Trophoblast cell (in vitro differentiated cells and primary cell): Measurements from ENCODE around the gene RNF224.

Experiments used
- DNase-seq, 2 donors: peaks; one replicate each; pipeline ENCODE4 v3.0.0-alpha.2; 2016
- H2AFZ ChIP-seq: 2 replicates; pipeline ENCODE4 v1.6.1; 2013; ENCODE audit warnings: low read length, moderate library complexity, mild to moderate bottlenecking; ENCODE audit not compliant: insufficient read depth, poor library complexity
- H2AK5ac ChIP-seq: 2 replicates; pipeline ENCODE4 v1.6.1; 2013; ENCODE audit warnings: mild to moderate bottlenecking, low read length
- H2BK120ac ChIP-seq: 2 replicates; pipeline ENCODE4 v1.6.1; 2013; ENCODE audit warnings: low read length, mild to moderate bottlenecking, moderate library complexity; ENCODE audit not compliant: insufficient read depth, poor library complexity
- H2BK12ac ChIP-seq: 2 replicates; pipeline ENCODE4 v1.6.1; 2013; ENCODE audit warnings: mild to moderate bottlenecking, low read length, moderate library complexity
- H2BK5ac ChIP-seq: 2 replicates; pipeline ENCODE4 v1.6.1; 2013; ENCODE audit warnings: low read length, low read depth, moderate library complexity, mild to moderate bottlenecking; ENCODE audit not compliant: poor library complexity
- H3K14ac ChIP-seq: 2 replicates; pipeline ENCODE4 v1.6.1; 2013; ENCODE audit warnings: mild to moderate bottlenecking, low read length
- H3K18ac ChIP-seq: 2 replicates; pipeline ENCODE4 v1.6.1; 2013; ENCODE audit warnings: mild to moderate bottlenecking, low read length
- H3K23ac ChIP-seq: 2 replicates; pipeline ENCODE4 v1.6.1; 2013; ENCODE audit warnings: low read length
- H3K27ac ChIP-seq: 2 replicates; pipeline ENCODE4 v1.5.1; 2013; ENCODE audit warnings: low read depth, mild to moderate bottlenecking, inconsistent platforms, low read length, moderate library complexity
- H3K27me3 ChIP-seq: 2 replicates; pipeline ENCODE4 v1.6.1; 2013; ENCODE audit warnings: inconsistent platforms, mild to moderate bottlenecking, low read length, moderate library complexity; ENCODE audit not compliant: insufficient read depth
- H3K36me3 ChIP-seq, 2 experiments: 1 replicate in 1 of 2; 2 replicates in 1 of 2; pipeline ENCODE4 v1.6.1; 2013; ENCODE audit warnings: low read length in 2 of 2, mild to moderate bottlenecking in 2 of 2, moderate library complexity in 1 of 2; ENCODE audit not compliant: insufficient read depth in 2 of 2, control insufficient read depth in 1 of 2
- H3K4ac ChIP-seq: 2 replicates; pipeline ENCODE4 v1.6.1; 2013; ENCODE audit warnings: low read depth, mild to moderate bottlenecking, low read length, moderate library complexity
- H3K4me1 ChIP-seq, 2 experiments: 1 replicate in 1 of 2; 2 replicates in 1 of 2; pipeline ENCODE4 v1.6.1; 2013; ENCODE audit warnings: low read length in 2 of 2, mild to moderate bottlenecking in 2 of 2, moderate library complexity in 1 of 2; ENCODE audit not compliant: insufficient read depth in 2 of 2, control insufficient read depth in 1 of 2
- H3K4me2 ChIP-seq: 2 replicates; pipeline ENCODE4 v1.6.1; 2013; ENCODE audit warnings: inconsistent platforms, mild to moderate bottlenecking, low read length, moderate library complexity
- H3K4me3 ChIP-seq: 2 replicates; pipeline ENCODE4 v1.5.1; 2013; ENCODE audit warnings: mild to moderate bottlenecking, low read depth, low read length, inconsistent platforms
- H3K79me1 ChIP-seq: one replicate; pipeline ENCODE4 v1.6.1; 2013; ENCODE audit warnings: low read length
- H3K79me2 ChIP-seq: 2 replicates; pipeline ENCODE4 v1.6.1; 2013; ENCODE audit warnings: low read length, mild to moderate bottlenecking; ENCODE audit not compliant: control insufficient read depth, insufficient read depth, poor library complexity
- H3K9ac ChIP-seq: 2 replicates; pipeline ENCODE4 v1.6.1; 2013; ENCODE audit warnings: mild to moderate bottlenecking, low read length
- H3K9me3 ChIP-seq: 2 replicates; pipeline ENCODE4 v1.6.1; 2013; ENCODE audit warnings: low read depth, mild to moderate bottlenecking, control low read depth, inconsistent platforms, low read length; ENCODE audit not compliant: insufficient read depth
- H4K12ac ChIP-seq: 2 replicates; pipeline ENCODE4 v1.6.1; 2013; ENCODE audit warnings: low read depth, mild to moderate bottlenecking, low read length, moderate library complexity
- H4K8ac ChIP-seq: 2 replicates; pipeline ENCODE4 v1.6.1; 2013; ENCODE audit warnings: low read depth, mild to moderate bottlenecking, low read length, moderate library complexity
- H4K91ac ChIP-seq: one replicate; pipeline ENCODE4 v1.6.1; 2013; ENCODE audit warnings: low read depth, mild to moderate bottlenecking, low read length, moderate library complexity
- WGBS: extraction: QIAGEN DNeasy Blood & Tissue Kit; methylation state at CpG from one replicate; pipeline ENCODE4 v1.1.7; 2013; ENCODE audit warnings: missing lambda C conversion rate; ENCODE audit not compliant: insufficient read length, insufficient coverage; ENCODE audit errors: extremely low coverage; 5-methylcytosine and 5-hydroxymethylcytosine counted together

The RNF224 gene

DNA sequence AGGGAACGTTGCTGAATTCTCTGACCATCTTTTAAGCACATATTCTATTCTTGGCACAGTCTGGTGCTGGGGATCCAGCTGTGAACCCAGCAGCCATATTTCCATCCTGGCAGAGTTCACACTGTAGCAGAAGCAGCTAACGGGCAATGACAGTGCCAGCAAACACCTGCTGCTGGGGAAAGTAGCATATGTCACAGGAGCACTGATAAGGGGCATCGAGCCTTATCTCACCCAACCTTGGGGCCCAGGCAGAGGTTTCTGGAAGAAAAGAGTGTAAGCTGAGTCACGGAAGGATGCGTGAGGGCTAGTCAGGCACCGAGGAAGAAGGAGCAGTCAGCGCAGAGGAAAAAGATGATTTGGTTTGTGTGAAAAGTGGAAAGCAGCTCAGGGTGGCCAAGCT, 20.7 kb upstream of the RNF224 start:
- H4K8ac ChIP-seq, result peak overlapping the region; percentile 99
- H3K4me1 ChIP-seq, result peaks cover 13 to 15% of the 10 kb centered on the region in 2 experiments
- H3K79me2 ChIP-seq, result peaks cover 16% of the 10 kb centered on the region
- peak overlapping the region; percentile 96 for H3K4ac ChIP-seq
- no peak overlapping the region for H2AFZ ChIP-seq
- H3K9ac ChIP-seq, result no peak overlapping the region
- H2BK5ac ChIP-seq, result no peak overlapping the region
- DNase-seq, result no peak
- H3K4me2 ChIP-seq, result peak overlapping the region; percentile 85
- H2BK120ac ChIP-seq, result no peak overlapping the region
- no CpG with 5 or more reads among the region's 7 CpGs for WGBS
- no peak overlapping the region for H2BK12ac ChIP-seq
- H4K91ac ChIP-seq, result no peak overlapping the region
- no peak overlapping the region for H4K12ac ChIP-seq
- no peak overlapping the region for H3K18ac ChIP-seq
- no peak overlapping the region for H3K14ac ChIP-seq
- no peak overlapping the region for H2AK5ac ChIP-seq
- H3K79me1 ChIP-seq, result peaks cover 4% of the 10 kb centered on the region
- peaks cover 12 to 20% of the 10 kb centered on the region in 2 experiments for H3K36me3 ChIP-seq
- no peaks in the 10 kb centered on the region for H3K27me3 ChIP-seq
- H3K23ac ChIP-seq, result no peak overlapping the region
- no peak overlapping the region for H3K27ac ChIP-seq
- no peaks in the 10 kb centered on the region for H3K9me3 ChIP-seq
- H3K4me3 ChIP-seq, result no peak overlapping the region

DNA sequence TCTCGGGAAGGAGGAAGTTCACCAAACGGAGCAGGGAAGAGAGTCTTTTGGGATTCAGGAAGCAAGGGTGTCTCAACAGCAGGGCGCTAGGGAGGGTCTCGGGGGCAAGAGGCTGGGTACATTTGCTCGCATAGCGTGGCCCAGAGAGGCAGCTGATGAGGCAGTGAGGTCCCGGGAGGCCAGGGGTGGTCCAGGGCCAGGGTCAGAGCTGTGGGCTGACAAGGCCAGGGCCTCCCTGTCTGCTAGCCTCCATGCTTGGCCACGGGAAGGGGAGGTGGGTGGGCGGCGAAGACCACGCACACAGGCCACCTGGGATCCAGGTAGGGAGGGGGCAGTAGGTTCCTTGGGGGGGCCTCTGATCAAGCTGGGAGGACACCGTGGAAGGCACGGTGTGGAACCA, 15.8 kb upstream of the RNF224 start:
- Histone ChIP-seq H3K18ac (no peak overlapping the region), H3K79me2 (peaks cover under 1% of the 10 kb centered on the region), H4K12ac (no peak overlapping the region), H3K4me1 (peaks cover under 1 to 2% of the 10 kb centered on the region in 2 experiments), H4K91ac (no peak overlapping the region), H2AK5ac (no peak overlapping the region), H3K36me3 (peaks cover 55 to 68% of the 10 kb centered on the region in 2 experiments), H2BK5ac (no peak overlapping the region), H2BK12ac (no peak overlapping the region), H4K8ac (no peak overlapping the region), H3K14ac (no peak overlapping the region), H2AFZ (no peak overlapping the region), H3K23ac (no peak overlapping the region), H3K9me3 (no peaks in the 10 kb centered on the region), H2BK120ac (no peak overlapping the region), H3K9ac (no peak overlapping the region), H3K4me3 (no peak overlapping the region), H3K79me1 (no peaks in the 10 kb centered on the region), H3K4ac (no peak overlapping the region), H3K4me2 (no peak overlapping the region), H3K27ac (no peak overlapping the region), H3K27me3 (no peaks in the 10 kb centered on the region)
- no peak for DNase-seq
- no CpG with 5 or more reads among the region's 13 CpGs for WGBS

DNA sequence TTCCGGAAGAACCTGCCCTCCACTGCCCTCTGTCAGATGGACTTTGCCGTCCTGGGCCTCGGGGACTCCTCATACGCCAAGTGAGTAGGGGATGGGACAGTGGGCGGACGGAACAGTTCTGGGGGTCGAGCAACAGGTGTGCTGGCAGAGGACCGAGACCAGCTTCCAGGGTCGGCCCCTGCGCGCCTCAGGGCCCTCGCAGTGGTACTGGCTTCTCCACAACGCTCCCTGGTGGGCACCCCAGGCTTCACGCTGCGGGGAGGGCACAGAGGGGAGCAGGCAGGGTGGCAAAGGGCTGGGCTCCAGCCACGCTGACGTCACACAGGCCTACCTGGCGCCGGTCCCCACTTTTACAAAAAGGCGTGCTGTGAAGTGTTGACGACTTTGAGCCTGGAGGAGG, 14.8 kb upstream of the RNF224 start:
- Histone ChIP-seq H3K9ac (no peak overlapping the region), H3K27me3 (no peaks in the 10 kb centered on the region), H3K4me3 (no peak overlapping the region), H4K8ac (no peak overlapping the region), H2BK12ac (no peak overlapping the region), H3K4me1 (peaks cover 6% of the 10 kb centered on the region in 2 experiments), H3K23ac (no peak overlapping the region), H4K91ac (no peak overlapping the region), H3K36me3 (peaks cover 59 to 66% of the 10 kb centered on the region in 2 experiments), H3K4me2 (no peak overlapping the region), H3K14ac (no peak overlapping the region), H3K27ac (no peak overlapping the region), H2BK5ac (no peak overlapping the region), H3K9me3 (no peaks in the 10 kb centered on the region), H3K4ac (no peak overlapping the region), H3K18ac (no peak overlapping the region), H2AK5ac (no peak overlapping the region), H2BK120ac (no peak overlapping the region), H3K79me1 (no peaks in the 10 kb centered on the region), H3K79me2 (no peaks in the 10 kb centered on the region), H4K12ac (no peak overlapping the region), H2AFZ (no peak overlapping the region)
- no peak for DNase-seq
- no CpG with 5 or more reads among the region's 21 CpGs for WGBS

DNA sequence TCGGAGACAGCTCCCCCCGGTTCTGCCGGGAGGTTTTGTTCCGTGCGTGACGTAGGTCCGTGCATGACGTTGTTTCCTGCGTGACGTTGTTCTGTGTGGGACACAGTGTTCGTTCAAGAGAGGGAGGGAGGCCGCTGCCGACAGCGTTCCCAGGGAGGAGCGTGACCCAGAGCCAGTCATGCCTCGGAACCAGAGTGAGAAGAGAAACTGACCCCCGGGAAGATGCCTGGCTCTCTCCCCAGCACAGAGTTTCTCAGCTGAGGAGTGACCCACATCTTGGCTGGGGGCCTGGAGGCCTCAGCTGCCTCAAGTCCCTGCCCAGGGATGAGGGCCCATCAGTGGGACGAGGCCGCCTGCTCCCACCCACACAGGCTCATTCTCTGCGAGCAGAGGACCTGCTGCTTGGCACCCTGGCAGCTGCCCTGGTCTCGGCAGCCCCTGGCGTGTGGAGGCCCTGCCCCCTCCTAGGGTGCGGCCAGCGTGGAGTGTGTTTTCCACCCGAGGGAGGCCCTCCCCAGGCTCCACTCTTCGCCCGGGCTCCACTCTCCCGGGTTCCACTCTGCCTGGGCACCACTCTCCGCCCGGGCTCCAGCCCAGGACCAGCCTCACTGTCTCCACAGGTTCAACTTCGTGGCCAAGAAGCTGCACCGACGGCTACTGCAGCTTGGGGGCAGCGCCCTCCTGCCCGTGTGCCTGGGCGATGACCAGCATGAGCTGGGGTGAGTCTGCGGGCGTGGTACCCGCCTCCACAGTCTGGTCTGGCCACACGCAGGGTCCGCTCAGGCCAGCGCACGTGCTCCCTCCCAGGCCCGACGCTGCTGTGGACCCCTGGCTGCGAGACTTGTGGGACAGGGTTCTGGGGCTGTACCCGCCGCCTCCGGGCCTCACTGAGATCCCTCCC, 13.9 kb upstream of the RNF224 start:
- Histone ChIP-seq H4K12ac (no peak overlapping the region), H2BK5ac (no peak overlapping the region), H3K79me1 (no peaks in the 10 kb centered on the region), H3K14ac (no peak overlapping the region), H3K36me3 (peaks cover 61 to 65% of the 10 kb centered on the region in 2 experiments), H4K91ac (no peak overlapping the region), H3K27me3 (no peaks in the 10 kb centered on the region), H3K4me1 (peaks cover 6 to 9% of the 10 kb centered on the region in 2 experiments), H3K4ac (no peak overlapping the region), H2AK5ac (no peak overlapping the region), H2BK120ac (no peak overlapping the region), H3K9ac (no peak overlapping the region), H3K9me3 (no peaks in the 10 kb centered on the region), H3K23ac (no peak overlapping the region), H3K18ac (no peak overlapping the region), H3K4me3 (no peak overlapping the region), H2BK12ac (no peak overlapping the region), H3K4me2 (no peak overlapping the region), H3K27ac (no peak overlapping the region), H3K79me2 (no peaks in the 10 kb centered on the region), H4K8ac (no peak overlapping the region), H2AFZ (no peak overlapping the region)
- no CpG with 5 or more reads among the region's 49 CpGs for WGBS
- DNase-seq, result no peak
